ENCODE results near the gene CLSTN1. TPM values are rescaled to one million over a fixed set of nuclear protein-coding genes. Genes with fewer than 3 reads are reported as not detected.

Gene CLSTN1
- total RNA-seq, 1 donor from 2014 or later = 71.0 TPM

DNA sequence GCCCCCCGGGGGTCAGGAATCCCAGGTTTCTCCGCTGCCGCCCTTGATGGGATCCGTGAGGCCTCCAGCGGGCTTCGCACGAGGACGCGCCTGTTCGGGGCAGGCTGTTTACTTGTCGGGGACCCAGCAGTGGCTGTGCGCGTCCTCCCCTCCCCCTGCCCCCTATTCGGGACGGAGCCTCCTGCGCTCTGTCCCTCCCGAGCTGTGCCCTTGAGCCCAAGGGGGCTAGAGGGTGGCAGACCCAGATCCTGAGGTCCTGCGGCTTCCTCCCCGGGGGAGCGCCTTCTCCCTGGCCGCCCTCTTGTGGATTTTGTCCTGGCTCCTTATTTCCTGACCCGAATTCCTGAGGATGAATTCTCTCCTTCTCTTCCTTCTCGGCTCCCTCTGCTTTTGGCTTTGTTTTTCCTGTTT lies 133.8 kb downstream of the CLSTN1 start:
- peaks cover 28% of the 10 kb centered on the region for H3K4me1 ChIP-seq
- peak overlapping the region; percentile 69 for H3K4me3 ChIP-seq
- TF ChIP-seq, protein P1, sequence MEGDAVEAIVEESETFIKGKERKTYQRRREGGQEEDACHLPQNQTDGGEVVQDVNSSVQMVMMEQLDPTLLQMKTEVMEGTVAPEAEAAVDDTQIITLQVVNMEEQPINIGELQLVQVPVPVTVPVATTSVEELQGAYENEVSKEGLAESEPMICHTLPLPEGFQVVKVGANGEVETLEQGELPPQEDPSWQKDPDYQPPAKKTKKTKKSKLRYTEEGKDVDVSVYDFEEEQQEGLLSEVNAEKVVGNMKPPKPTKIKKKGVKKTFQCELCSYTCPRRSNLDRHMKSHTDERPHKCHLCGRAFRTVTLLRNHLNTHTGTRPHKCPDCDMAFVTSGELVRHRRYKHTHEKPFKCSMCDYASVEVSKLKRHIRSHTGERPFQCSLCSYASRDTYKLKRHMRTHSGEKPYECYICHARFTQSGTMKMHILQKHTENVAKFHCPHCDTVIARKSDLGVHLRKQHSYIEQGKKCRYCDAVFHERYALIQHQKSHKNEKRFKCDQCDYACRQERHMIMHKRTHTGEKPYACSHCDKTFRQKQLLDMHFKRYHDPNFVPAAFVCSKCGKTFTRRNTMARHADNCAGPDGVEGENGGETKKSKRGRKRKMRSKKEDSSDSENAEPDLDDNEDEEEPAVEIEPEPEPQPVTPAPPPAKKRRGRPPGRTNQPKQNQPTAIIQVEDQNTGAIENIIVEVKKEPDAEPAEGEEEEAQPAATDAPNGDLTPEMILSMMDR (IDR thresholded peaks at IDR 0.05) = no peak
- no peaks in the 10 kb centered on the region for H3K27me3 ChIP-seq
- H3K9me3 ChIP-seq = no peaks in the 10 kb centered on the region
- H3K27ac ChIP-seq = peak overlapping the region; percentile 17
- peak; percentile 15 for ATAC-seq
- peak; percentile 73 for DNase-seq
- intact Hi-C loops (cut with DNase I) = no loop called here
- H3K36me3 ChIP-seq = no peaks in the 10 kb centered on the region

DNA sequence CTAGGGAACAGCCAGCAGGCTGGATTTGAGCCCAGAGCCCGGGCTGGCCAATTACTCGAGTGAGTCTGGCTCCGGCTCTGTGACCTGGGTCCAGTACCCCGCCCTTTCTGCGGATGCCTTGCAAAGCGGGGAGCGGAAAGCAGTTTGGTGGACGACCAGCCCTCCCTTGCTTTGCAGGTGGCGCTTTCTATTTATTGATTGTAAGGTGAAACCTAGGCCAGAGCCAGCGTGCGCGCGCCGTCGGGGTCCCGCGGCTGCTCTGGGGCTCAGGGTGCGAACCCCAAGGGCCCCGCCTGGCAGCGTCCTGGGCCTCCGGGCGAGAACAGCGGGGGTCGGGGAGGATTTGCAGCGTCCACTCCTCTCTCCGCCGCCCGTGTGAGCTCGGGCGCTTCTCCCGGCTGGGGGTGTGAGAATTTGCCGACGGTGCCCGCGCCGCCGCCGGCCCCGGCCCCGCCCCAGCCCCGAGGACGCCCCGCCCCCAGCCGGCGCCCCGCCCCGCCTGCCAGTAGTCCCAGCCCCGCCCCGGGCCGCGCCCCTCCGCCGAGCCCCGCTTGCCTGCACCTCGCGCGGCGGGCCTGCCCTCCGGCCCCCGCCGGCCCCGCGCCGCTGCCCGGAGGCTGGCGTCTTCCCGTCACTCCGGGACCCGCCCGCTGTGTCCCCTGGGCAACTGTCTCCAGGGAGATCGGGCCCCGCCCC lies 134.6 kb downstream of the CLSTN1 start:
- H3K9me3 ChIP-seq = no peaks in the 10 kb centered on the region
- H3K4me3 ChIP-seq = peak overlapping the region; percentile 69
- no peaks in the 10 kb centered on the region for H3K36me3 ChIP-seq
- no peaks in the 10 kb centered on the region for H3K27me3 ChIP-seq
- intact Hi-C loops (cut with DNase I) = no loop called here
- TF ChIP-seq, protein P1 (IDR thresholded peaks at IDR 0.05) = no peak
- peaks cover 28% of the 10 kb centered on the region for H3K4me1 ChIP-seq
- H3K27ac ChIP-seq = peak overlapping the region; percentile 34
- peak; percentile 93 for DNase-seq
- ATAC-seq = peak; percentile 95

DNA sequence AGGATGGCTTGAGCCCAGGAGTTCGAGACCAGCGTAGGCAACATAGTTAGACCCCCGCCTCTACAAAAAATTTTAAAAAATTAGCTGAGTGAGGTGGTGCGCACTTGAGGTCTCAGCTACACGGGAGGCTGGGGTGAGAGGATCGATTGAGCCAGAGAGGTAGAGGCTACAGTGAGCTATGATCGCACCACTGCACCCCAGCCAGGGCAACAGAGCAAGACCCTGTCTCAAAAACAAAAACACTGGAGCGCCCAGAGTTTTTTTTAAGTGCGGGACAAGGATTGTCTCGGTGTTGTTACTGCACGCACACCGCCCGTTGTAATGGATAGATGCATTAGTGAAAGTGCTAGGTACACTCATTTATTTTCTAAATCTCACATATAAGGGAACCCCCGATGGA lies 135.2 kb downstream of the CLSTN1 start:
- H3K9me3 ChIP-seq = no peaks in the 10 kb centered on the region
- ATAC-seq (no peak), DNase-seq (no peak)
- peaks cover 28% of the 10 kb centered on the region for H3K4me1 ChIP-seq
- intact Hi-C loops (cut with DNase I) = no loop called here
- no peaks in the 10 kb centered on the region for H3K27me3 ChIP-seq
- H3K36me3 ChIP-seq = no peaks in the 10 kb centered on the region
- H3K27ac ChIP-seq = no peak overlapping the region
- peak overlapping the region; percentile 69 for H3K4me3 ChIP-seq
- TF ChIP-seq, protein P1 (IDR thresholded peaks at IDR 0.05) = no peak

DNA sequence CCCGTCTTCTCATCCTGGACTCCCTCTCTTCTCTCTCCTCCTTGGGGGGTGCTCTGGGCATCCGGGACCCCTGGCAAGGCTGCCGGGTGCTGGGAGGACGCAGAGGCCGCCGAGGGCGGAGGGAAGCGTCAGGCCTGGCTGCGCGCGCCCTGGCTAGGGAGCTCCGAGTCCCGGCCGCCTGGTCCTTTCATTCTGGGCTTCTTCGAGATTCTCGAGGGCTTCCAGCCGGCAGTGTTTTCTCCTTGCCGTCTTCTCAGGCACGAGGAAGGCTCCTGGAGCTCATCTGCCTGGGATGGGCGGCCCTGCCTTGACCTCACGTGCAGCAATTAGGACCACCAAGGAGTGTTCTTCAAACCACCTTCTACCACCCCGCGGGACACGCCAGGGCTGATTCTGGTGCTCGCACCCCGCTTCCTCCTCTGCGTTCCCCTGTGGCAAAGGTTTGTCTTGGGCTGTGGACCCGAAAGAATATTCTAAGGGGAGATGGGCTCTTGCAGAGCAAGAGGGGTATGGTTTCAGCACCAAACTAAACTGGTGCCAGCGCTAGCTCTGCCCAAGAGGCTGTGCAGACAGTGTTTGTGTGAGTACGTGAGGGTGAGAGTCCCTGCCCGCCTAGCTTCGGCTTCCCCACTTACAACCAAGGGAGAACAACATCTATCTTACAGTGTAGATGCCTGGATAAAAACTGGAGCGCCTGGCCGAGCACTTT lies 135.7 kb downstream of the CLSTN1 start:
- H3K27ac ChIP-seq = no peak overlapping the region
- peak overlapping the region; percentile 69 for H3K4me3 ChIP-seq
- H3K27me3 ChIP-seq = no peaks in the 10 kb centered on the region
- H3K4me1 ChIP-seq = peaks cover 28% of the 10 kb centered on the region
- intact Hi-C loops (cut with DNase I) = no loop called here
- no peaks in the 10 kb centered on the region for H3K9me3 ChIP-seq
- TF ChIP-seq, protein P1 (IDR thresholded peaks at IDR 0.05) = no peak
- H3K36me3 ChIP-seq = no peaks in the 10 kb centered on the region
- ATAC-seq = peak; percentile 6
- peak; percentile 70 for DNase-seq

DNA sequence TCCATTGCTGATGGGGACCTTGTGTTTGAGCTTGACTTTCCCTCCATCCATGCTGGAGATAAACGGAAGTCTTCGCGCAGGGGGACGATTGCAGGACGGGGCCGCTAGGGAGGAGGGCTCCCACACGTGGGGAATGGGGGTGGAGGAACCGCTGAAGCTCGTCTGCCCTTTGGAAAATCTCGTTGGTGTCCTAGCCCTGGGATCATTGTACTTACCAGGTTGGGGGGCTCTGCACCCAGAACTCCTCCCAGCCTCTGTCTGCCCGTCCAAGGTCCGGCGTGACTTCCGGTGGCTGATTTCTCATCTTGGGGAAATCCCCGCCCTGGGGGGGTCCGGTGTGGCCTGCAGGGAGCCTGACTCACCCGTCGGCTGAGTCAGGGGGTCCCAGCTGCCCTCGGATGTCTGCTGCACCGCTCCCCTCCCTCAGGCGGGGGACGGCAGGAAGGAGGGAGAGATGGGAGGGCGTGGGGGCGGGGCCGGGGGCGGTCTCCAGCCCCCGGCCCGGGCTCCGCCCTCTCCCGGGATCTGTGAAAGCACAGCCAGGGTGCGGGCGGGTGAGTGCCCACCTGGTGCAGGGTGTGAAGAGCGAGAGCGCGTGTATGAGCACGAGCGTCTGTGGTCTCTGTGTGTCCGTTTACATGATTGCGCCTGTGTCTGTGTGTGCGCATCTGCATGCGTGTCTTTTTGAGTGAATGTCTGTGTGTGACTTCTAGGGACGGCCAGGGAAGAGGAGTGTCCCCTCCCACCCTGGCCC lies 136.5 kb downstream of the CLSTN1 start:
- Histone ChIP-seq H3K27me3 (no peaks in the 10 kb centered on the region), H3K4me3 (peak overlapping the region; percentile 69), H3K9me3 (no peaks in the 10 kb centered on the region), H3K36me3 (no peaks in the 10 kb centered on the region), H3K4me1 (peaks cover 28% of the 10 kb centered on the region), H3K27ac (no peak overlapping the region)
- peak; percentile 30 for ATAC-seq
- peak; percentile 73 for DNase-seq
- intact Hi-C loops (cut with DNase I) = no loop called here
- TF ChIP-seq, protein P1 (IDR thresholded peaks at IDR 0.05) = no peak
